ENCODE results near the gene NCBP3.
A peak's percentile ranks its signal among the peaks of the same experiment; 100 is the strongest.

NCBP3 gene

GRCh38 chr17:3773511-3773910 lies 72.5 kb downstream of the NCBP3 start:
- H3K4me3 Mint-ChIP-seq: no peak overlapping the region
- peaks cover 14% of the 10 kb centered on the region for H3K36me3 Mint-ChIP-seq
- DNase-seq (ENCODE audit: low spot score in 2 of 2): no peak
- H3K4me1 Mint-ChIP-seq: peaks cover 41% of the 10 kb centered on the region
- ATAC-seq: no peak
- no peaks in the 10 kb centered on the region for H3K9me3 Mint-ChIP-seq
- no peak overlapping the region for H3K27ac Mint-ChIP-seq

- ATAC-seq: no peak
- H3K4me3 Mint-ChIP-seq: no peak overlapping the region
- peaks cover 48% of the 10 kb centered on the region for H3K4me1 Mint-ChIP-seq
- no peaks in the 10 kb centered on the region for H3K9me3 Mint-ChIP-seq
- DNase-seq (ENCODE audit: low spot score in 2 of 2): no peak
- H3K36me3 Mint-ChIP-seq: peaks cover 18% of the 10 kb centered on the region
- H3K27ac Mint-ChIP-seq: no peak overlapping the region
Observed at GRCh38 chr17:3772764-3773163, 73.3 kb downstream of the NCBP3 start.

GRCh38 chr17:3771140-3771539 lies 74.9 kb downstream of the NCBP3 start:
- Mint-ChIP-seq H3K4me3 (peak overlapping the region; percentile 50), H3K36me3 (peaks cover 14% of the 10 kb centered on the region), H3K9me3 (no peaks in the 10 kb centered on the region), H3K4me1 (peaks cover 64% of the 10 kb centered on the region), H3K27ac (peak overlapping the region; percentile 49)
- ATAC-seq (peak; percentile 69), DNase-seq (ENCODE audit: low spot score in 2 of 2) (no peak)

- H3K36me3 Mint-ChIP-seq: peaks cover 18% of the 10 kb centered on the region
- H3K27ac Mint-ChIP-seq: peak overlapping the region; percentile 49
- H3K4me3 Mint-ChIP-seq: peak overlapping the region; percentile 50
- DNase-seq (ENCODE audit: low spot score in 2 of 2) (peak in 1 of 2 donors; percentile 80), ATAC-seq (peak; percentile 74)
- H3K9me3 Mint-ChIP-seq: no peaks in the 10 kb centered on the region
- H3K4me1 Mint-ChIP-seq: peaks cover 71% of the 10 kb centered on the region
Observed at GRCh38 chr17:3770466-3770865, 75.6 kb downstream of the NCBP3 start.

GRCh38 chr17:3768769-3769168 lies 77.3 kb downstream of the NCBP3 start:
- peak overlapping the region; percentile 49 for H3K27ac Mint-ChIP-seq
- ATAC-seq (no peak), DNase-seq (ENCODE audit: low spot score in 2 of 2) (no peak)
- H3K4me3 Mint-ChIP-seq: peak overlapping the region; percentile 0
- peaks cover 85% of the 10 kb centered on the region for H3K4me1 Mint-ChIP-seq
- no peaks in the 10 kb centered on the region for H3K9me3 Mint-ChIP-seq
- H3K36me3 Mint-ChIP-seq: peaks cover 35% of the 10 kb centered on the region

- DNase-seq (ENCODE audit: low spot score in 2 of 2): no peak
- peaks cover 90% of the 10 kb centered on the region for H3K4me1 Mint-ChIP-seq
- H3K36me3 Mint-ChIP-seq: peaks cover 39% of the 10 kb centered on the region
- H3K9me3 Mint-ChIP-seq: no peaks in the 10 kb centered on the region
- peak overlapping the region; percentile 0 for H3K4me3 Mint-ChIP-seq
- no peak for ATAC-seq
- peak overlapping the region; percentile 49 for H3K27ac Mint-ChIP-seq
Observed at GRCh38 chr17:3768341-3768740, 77.7 kb downstream of the NCBP3 start.

GRCh38 chr17:3766779-3767178 lies 79.3 kb downstream of the NCBP3 start:
- peaks cover 86% of the 10 kb centered on the region for H3K4me1 Mint-ChIP-seq
- H3K36me3 Mint-ChIP-seq: peaks cover 37% of the 10 kb centered on the region
- H3K4me3 Mint-ChIP-seq: peak overlapping the region; percentile 80
- peak overlapping the region; percentile 100 for H3K27ac Mint-ChIP-seq
- no peaks in the 10 kb centered on the region for H3K9me3 Mint-ChIP-seq
- ATAC-seq: no peak
- no peak for DNase-seq (ENCODE audit: low spot score in 2 of 2)

- ATAC-seq (no peak), DNase-seq (ENCODE audit: low spot score in 2 of 2) (no peak)
- H3K27ac Mint-ChIP-seq: peak overlapping the region; percentile 100
- peaks cover 87% of the 10 kb centered on the region for H3K4me1 Mint-ChIP-seq
- H3K9me3 Mint-ChIP-seq: peaks cover 2% of the 10 kb centered on the region
- peaks cover 39% of the 10 kb centered on the region for H3K36me3 Mint-ChIP-seq
- H3K4me3 Mint-ChIP-seq: peak overlapping the region; percentile 80
Observed at GRCh38 chr17:3765981-3766380, 80.1 kb downstream of the NCBP3 start.

GRCh38 chr17:3763777-3764170 lies 82.3 kb downstream of the NCBP3 start:
- Mint-ChIP-seq H3K4me3 (peak overlapping the region; percentile 80), H3K27ac (peak overlapping the region; percentile 100), H3K36me3 (peaks cover 54% of the 10 kb centered on the region), H3K9me3 (peaks cover 10% of the 10 kb centered on the region), H3K4me1 (peaks cover 78% of the 10 kb centered on the region)
- DNase-seq (ENCODE audit: low spot score in 2 of 2) (no peak), ATAC-seq (no peak)

- H3K27ac Mint-ChIP-seq: peak overlapping the region; percentile 100
- DNase-seq (ENCODE audit: low spot score in 2 of 2) (peak; percentile 44 to 82), ATAC-seq (peak; percentile 85)
- H3K4me3 Mint-ChIP-seq: peak overlapping the region; percentile 80
- H3K4me1 Mint-ChIP-seq: peaks cover 72% of the 10 kb centered on the region
- peaks cover 48% of the 10 kb centered on the region for H3K36me3 Mint-ChIP-seq
- peaks cover 10% of the 10 kb centered on the region for H3K9me3 Mint-ChIP-seq
Observed at GRCh38 chr17:3762922-3763776, 82.9 kb downstream of the NCBP3 start.

- Mint-ChIP-seq H3K27ac (peak overlapping the region; percentile 100), H3K36me3 (peaks cover 52% of the 10 kb centered on the region), H3K9me3 (peaks cover 10% of the 10 kb centered on the region), H3K4me3 (no peak overlapping the region), H3K4me1 (peaks cover 68% of the 10 kb centered on the region)
- DNase-seq (ENCODE audit: low spot score in 2 of 2): no peak
- no peak for ATAC-seq
Observed at GRCh38 chr17:3761918-3762380, 84.1 kb downstream of the NCBP3 start.

GRCh38 chr17:3761036-3761917 lies 84.8 kb downstream of the NCBP3 start:
- H3K27ac Mint-ChIP-seq: peak overlapping the region; percentile 84
- ATAC-seq (no peak), DNase-seq (ENCODE audit: low spot score in 2 of 2) (no peak)
- peaks cover 53% of the 10 kb centered on the region for H3K36me3 Mint-ChIP-seq
- H3K9me3 Mint-ChIP-seq: peaks cover 10% of the 10 kb centered on the region
- no peak overlapping the region for H3K4me3 Mint-ChIP-seq
- peaks cover 63% of the 10 kb centered on the region for H3K4me1 Mint-ChIP-seq

GRCh38 chr17:3759597-3760216 lies 86.3 kb downstream of the NCBP3 start:
- Mint-ChIP-seq H3K9me3 (peaks cover 10% of the 10 kb centered on the region), H3K4me3 (no peak overlapping the region), H3K27ac (peak overlapping the region; percentile 70), H3K36me3 (peaks cover 41% of the 10 kb centered on the region), H3K4me1 (peaks cover 55% of the 10 kb centered on the region)
- no peak for DNase-seq (ENCODE audit: low spot score in 2 of 2)
- ATAC-seq: no peak

- DNase-seq (ENCODE audit: low spot score in 2 of 2) (no peak), ATAC-seq (no peak)
- peaks cover 35% of the 10 kb centered on the region for H3K36me3 Mint-ChIP-seq
- peak overlapping the region; percentile 18 for H3K4me3 Mint-ChIP-seq
- H3K4me1 Mint-ChIP-seq: peaks cover 38% of the 10 kb centered on the region
- H3K27ac Mint-ChIP-seq: no peak overlapping the region
- peaks cover 7% of the 10 kb centered on the region for H3K9me3 Mint-ChIP-seq
Observed at GRCh38 chr17:3755335-3756030, 90.6 kb downstream of the NCBP3 start.

Measured in stimulated activated effector memory CD8-positive, alpha-beta T cell treated with anti-CD3 and anti-CD28 coated beads, Interleukin-12 subunit alpha, Interleukin-12 subunit beta, amount 100 ng/mL, for 72 hours (primary cell).